Measurements from ENCODE around the gene MCL1.

- no peak for TF ChIP-seq CTCF (conservative IDR thresholded peaks at IDR 0.05; ENCODE audit: low read depth in 2 of 2)
- no peak for TF ChIP-seq CREB1 (CRISPR knock-in tag; IDR thresholded peaks at IDR 0.05; ENCODE audit: low read depth)
- TF ChIP-seq EZH2phosphoT487 (IDR thresholded peaks at IDR 0.05; ENCODE audit: unreplicated experiment) = no peak
- no peak for TF ChIP-seq REST (IDR thresholded peaks at IDR 0.05; ENCODE audit: unreplicated experiment)
- TF ChIP-seq EZH2 (IDR thresholded peaks at IDR 0.05; ENCODE audit: low read depth, unreplicated experiment) = no peak
- TF ChIP-seq POLR2AphosphoS5 (IDR thresholded peaks at IDR 0.05; ENCODE audit: low read depth) = no peak
- TF ChIP-seq ZNF114 (CRISPR knock-in tag; IDR thresholded peaks at IDR 0.05) = no peak
- TF ChIP-seq JUNB (IDR thresholded peaks at IDR 0.05; ENCODE audit: unreplicated experiment) = no peak
- no peak for TF ChIP-seq ZNF462 (CRISPR knock-in tag; IDR thresholded peaks at IDR 0.05)
- no peak for TF ChIP-seq NANOG (IDR thresholded peaks at IDR 0.05; ENCODE audit: borderline replicate concordance)
- no peak for TF ChIP-seq ETS1 (IDR thresholded peaks at IDR 0.05)
- TF ChIP-seq ZNF331 (CRISPR knock-in tag; IDR thresholded peaks at IDR 0.05; ENCODE audit: low read depth) = no peak
Measured at GRCh38 chr1:150555198-150555970, 24.0 kb downstream of the MCL1 start.

Data from GM23338 (cell line).